Heart left ventricle (tissue), 16 donors: ENCODE results near the gene ROBO1. TPM values are rescaled to one million over a fixed set of nuclear protein-coding genes. Genes with fewer than 3 reads are reported as not detected.

Source experiments
- ATAC-seq, 4 donors: fragments of 200-7000 bp; cut with Tn5 transposase; one replicate each; pipeline ENCODE4 v1.9.1; 2020 to 2022; ENCODE audit warnings: moderate library complexity in 4 of 4, mild to moderate bottlenecking in 3 of 4, moderate number of reproducible peaks in 1 of 4
- DNase-seq, 5 donors: peaks; one replicate each; pipeline ENCODE4 v3.0.0-alpha.2; 2020
- H3K27ac ChIP-seq, 12 donors: fragments of 200-600 bp; sonication (generic) in 4 of 12; one replicate each; pipeline versions ENCODE4 v1.5.0 to v1.8.0; 2016 to 2022; ENCODE audit warnings: mild to moderate bottlenecking in 2 of 12
- H3K27me3 ChIP-seq, 9 donors: fragments of 200-600 bp; sonication (generic) in 2 of 9; one replicate each; pipeline versions ENCODE4 v1.5.1 to v1.8.0; 2016 to 2022; ENCODE audit warnings: mild to moderate bottlenecking in 3 of 9
- H3K36me3 ChIP-seq, 9 donors: fragments of 200-600 bp; sonication (generic) in 2 of 9; one replicate each; pipeline versions ENCODE4 v1.5.0 to v1.8.0; 2018 to 2022; ENCODE audit warnings: mild to moderate bottlenecking in 2 of 9
- H3K4me1 ChIP-seq, 12 donors: fragments of 200-600 bp; sonication (generic) in 4 of 12; one replicate each; pipeline versions ENCODE4 v1.5.0 to v1.8.0; 2016 to 2022; ENCODE audit warnings: mild to moderate bottlenecking in 3 of 12
- H3K4me3 ChIP-seq, 12 donors: fragments of 200-600 bp; sonication (generic) in 4 of 12; one replicate each; pipeline versions ENCODE4 v1.5.0 to v1.8.0; 2017 to 2022; ENCODE audit warnings: mild to moderate bottlenecking in 9 of 12, moderate library complexity in 4 of 12
- H3K9me3 ChIP-seq, 12 donors: fragments of 200-600 bp; sonication (generic) in 4 of 12; one replicate each; pipeline versions ENCODE4 v1.5.0 to v1.8.0; 2016 to 2022; ENCODE audit warnings: mild to moderate bottlenecking in 1 of 12
- CTCF ChIP-seq, 12 donors: fragments of 200-600 bp; sonication (generic) in 4 of 12; IDR thresholded peaks; one replicate each; pipeline versions ENCODE4 v1.5.0 to v1.8.0; 2018 to 2022; ENCODE audit warnings: antibody characterized with exemption in 12 of 12, mild to moderate bottlenecking in 5 of 12
- POLR2A ChIP-seq, 2 donors: fragments of 450-650 bp; IDR thresholded peaks; one replicate each; pipeline ENCODE4 v1.6.1; 2017; ENCODE audit warnings: antibody characterized with exemption in 2 of 2, mild to moderate bottlenecking in 2 of 2, moderate library complexity in 2 of 2
- WGBS, 4 donors: extraction: QIAGEN DNeasy Blood & Tissue Kit in 2 of 4; methylation state at CpG; one replicate each; pipeline versions ENCODE4 v1.1.5 to v1.1.7; 2013 to 2018; 5-methylcytosine and 5-hydroxymethylcytosine counted together
- intact Hi-C, 10 donors: fragments of 100-400 bp; cut with DNase I; formaldehyde crosslinking; loops; one replicate each; pipeline versions ENCODE4 v1.11.1 to v1.14.2; 2022
- polyA plus RNA-seq, 2 donors: library from polyadenylated mRNA; stranded (reverse); fragments of 200-250 nt; gene quantifications; one replicate each; pipeline ENCODE4 v1.2.3, GENCODE V29; 2013
- total RNA-seq, 9 donors: library from RNA; depleted of rRNA in 2 of 9; stranded (reverse); fragments of >200 nt in 2 of 9; fragmentation: NEBNext Ultra II Directional in 3 of 9; extraction: Animal tissue kit (Norgen Biotek cat#: 25700) in 3 of 9; gene quantifications; one replicate each; pipeline versions ENCODE4 v1.1.0 to v1.2.4, GENCODE V29; 2016 to 2023
- donor health status: ischemic (EF 13 %, LVEDD 7.1; RV severe dilation, severe dysfunction).
- donor health status: healthy with polysubstance abuse.
- donor health status: DM: no; HTN: yes; CAD: no.
- donor health status: DM: no; HTN: no; CAD: no.
- donor health status: ischemic (EF 25% LVEDD 6.9; RV normal size, moderate dysfunction).
- donor health status: ischemic (EF 25% LVEDD 5.7; RV mildly dilated, moderate dysfunction).
- donor health status: healthy.
- donor health status: DM: yes; HTN: yes; CAD: no.
- donor health status: ischemic (EF 35%, LVEDD 5.7; RV mildly dilated, moderate dysfunction).
- donor health status: nonischemic (EF 11% LVEDD 7.7; RV severe dilation, severe dysfunction).
- donor health status: DM: yes; HTN: yes; CAD: no.
- donor health status: PGD.
- donor health status: ischemic (EF 29% LVEDD 5.4; RV normal size, mild dysfunction).
- donor health status: nonischemic (EF 23%, LVEDD 6.1; RV moderate dilation, normal function).

Gene ROBO1
- total and polyA plus RNA-seq, 11 donors, result 1.4 to 14.8 (median 5.7) TPM

DNA sequence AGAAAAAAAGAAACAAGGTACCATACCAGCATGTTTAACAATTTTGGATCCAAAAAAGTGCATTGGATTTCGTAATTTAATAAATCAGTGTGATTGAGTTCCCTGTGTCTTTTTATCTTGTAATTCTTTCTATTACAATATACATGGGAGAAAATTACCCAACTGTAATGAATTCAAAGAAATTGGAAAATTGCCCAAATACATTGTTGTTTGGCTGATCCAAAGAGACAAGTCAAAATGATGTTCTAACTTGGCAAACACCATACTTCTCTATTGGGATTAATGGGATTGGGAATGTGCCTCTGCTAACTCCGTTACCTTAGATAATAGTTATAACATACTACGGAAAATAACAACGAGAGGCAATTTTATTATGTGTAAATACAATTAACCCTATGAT is 1097.1 kb downstream of the ROBO1 start:
- intact Hi-C loops, result no loop called here
- Histone ChIP-seq H3K27me3 (no peaks in the 10 kb centered on the region), H3K4me1 (no peaks in the 10 kb centered on the region), H3K4me3 (no peak overlapping the region), H3K27ac (no peak overlapping the region), H3K9me3 (no peaks in the 10 kb centered on the region), H3K36me3 (peaks cover 0 to 13% (median 0%) of the 10 kb centered on the region in 9 donors)
- 65 to 79% (median 71%) methylated on average over 4 of the region's 4 CpGs for WGBS, 4 donors
- DNase-seq, result no peak
- no peak for ATAC-seq
- TF ChIP-seq CTCF (IDR thresholded peaks at IDR 0.05), result no peak
- no peak for TF ChIP-seq POLR2A (IDR thresholded peaks at IDR 0.05)

DNA sequence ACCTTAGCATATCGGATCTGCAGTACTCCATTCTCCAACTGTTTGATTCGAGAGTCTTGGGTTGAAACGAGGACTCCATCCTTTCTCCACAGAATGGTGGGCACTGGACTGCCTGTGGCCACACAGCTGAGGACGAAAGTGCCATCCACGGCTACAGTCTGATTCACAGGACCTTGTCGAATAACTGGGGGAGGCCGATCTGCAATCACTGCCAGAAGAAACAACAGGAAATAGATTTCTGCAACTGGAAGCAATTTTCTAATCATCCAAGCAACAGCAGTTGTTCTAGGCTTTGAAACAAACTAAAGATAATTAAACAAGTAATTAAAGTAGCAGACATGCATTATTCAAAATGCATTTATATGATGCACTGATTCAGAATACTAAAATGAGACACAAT is 1097.7 kb downstream of the ROBO1 start:
- Histone ChIP-seq H3K27ac (no peak overlapping the region), H3K27me3 (no peaks in the 10 kb centered on the region), H3K36me3 (peaks cover 0 to 13% (median 0%) of the 10 kb centered on the region in 9 donors), H3K4me1 (no peaks in the 10 kb centered on the region), H3K9me3 (no peaks in the 10 kb centered on the region), H3K4me3 (no peak overlapping the region)
- no peak for TF ChIP-seq POLR2A (IDR thresholded peaks at IDR 0.05)
- no peak for TF ChIP-seq CTCF (IDR thresholded peaks at IDR 0.05)
- intact Hi-C loops, result no loop called here
- no peak for ATAC-seq
- WGBS, 4 donors, result 73 to 79% (median 78%) methylated on average over 7 of the region's 7 CpGs
- no peak for DNase-seq

GRCh38 chr3:78668302-78668701 is 1099.5 kb downstream of the ROBO1 start:
- Histone ChIP-seq H3K36me3 (peaks cover 0 to 13% (median 0%) of the 10 kb centered on the region in 9 donors), H3K27ac (no peak overlapping the region), H3K4me3 (no peak overlapping the region), H3K4me1 (no peaks in the 10 kb centered on the region), H3K27me3 (no peaks in the 10 kb centered on the region), H3K9me3 (no peaks in the 10 kb centered on the region)
- WGBS, 4 donors, result 45 to 90% (median 55%) methylated on average over 2 of the region's 2 CpGs
- intact Hi-C loops, result loop anchor here in 2 of 10 donors (10.0 kb wide), 1 partner anchor 826 kb away; no protein-coding TSS in a partner anchor
- DNase-seq, result no peak
- TF ChIP-seq POLR2A (IDR thresholded peaks at IDR 0.05), result no peak
- TF ChIP-seq CTCF (IDR thresholded peaks at IDR 0.05), result no peak
- ATAC-seq, result no peak

- Histone ChIP-seq H3K4me3 (no peak overlapping the region), H3K27ac (no peak overlapping the region), H3K27me3 (no peaks in the 10 kb centered on the region), H3K36me3 (peaks cover 0 to 13% (median 0%) of the 10 kb centered on the region in 9 donors), H3K9me3 (no peaks in the 10 kb centered on the region), H3K4me1 (no peaks in the 10 kb centered on the region)
- TF ChIP-seq POLR2A (IDR thresholded peaks at IDR 0.05) (no peak), CTCF (IDR thresholded peaks at IDR 0.05) (no peak)
- no peak for ATAC-seq
- no peak for DNase-seq
- intact Hi-C loops, result loop anchor here in 2 of 10 donors (10.0 kb wide), 1 partner anchor 828 kb away; no protein-coding TSS in a partner anchor
- WGBS, 4 donors, result 73 to 89% (median 79%) methylated on average over 1 of the region's 1 CpG
These were observed 1101.4 kb downstream of the ROBO1 start for GRCh38 chr3:78666470-78666800.
